Hypothalamus (tissue), 51 donors: Measurements from ENCODE around the gene TMEM151A.
A peak's percentile ranks its signal among the peaks of the same experiment; 100 is the strongest.
"Not testable (repeated sequence)": the region's sequence is repeated elsewhere in the genome, so short reads cannot be mapped to it uniquely, and the experiment has no call there.

ENCODE experiments used
- DNase-seq, 51 donors: peaks; one replicate each; lab custom pipeline; 2025; lab: John Stamatoyannopoulos, UW

Gene TMEM151A

GRCh38 chr11:66291706-66292542 is at the start of gene TMEM151A:
Gene TMEM151A (plus strand): TSS chr11:66291894. CDS start chr11:66292014, 120 bp downstream.
- peak in 20 of 51 donors; percentile 22 to 72 (median 40) for DNase-seq

DNA sequence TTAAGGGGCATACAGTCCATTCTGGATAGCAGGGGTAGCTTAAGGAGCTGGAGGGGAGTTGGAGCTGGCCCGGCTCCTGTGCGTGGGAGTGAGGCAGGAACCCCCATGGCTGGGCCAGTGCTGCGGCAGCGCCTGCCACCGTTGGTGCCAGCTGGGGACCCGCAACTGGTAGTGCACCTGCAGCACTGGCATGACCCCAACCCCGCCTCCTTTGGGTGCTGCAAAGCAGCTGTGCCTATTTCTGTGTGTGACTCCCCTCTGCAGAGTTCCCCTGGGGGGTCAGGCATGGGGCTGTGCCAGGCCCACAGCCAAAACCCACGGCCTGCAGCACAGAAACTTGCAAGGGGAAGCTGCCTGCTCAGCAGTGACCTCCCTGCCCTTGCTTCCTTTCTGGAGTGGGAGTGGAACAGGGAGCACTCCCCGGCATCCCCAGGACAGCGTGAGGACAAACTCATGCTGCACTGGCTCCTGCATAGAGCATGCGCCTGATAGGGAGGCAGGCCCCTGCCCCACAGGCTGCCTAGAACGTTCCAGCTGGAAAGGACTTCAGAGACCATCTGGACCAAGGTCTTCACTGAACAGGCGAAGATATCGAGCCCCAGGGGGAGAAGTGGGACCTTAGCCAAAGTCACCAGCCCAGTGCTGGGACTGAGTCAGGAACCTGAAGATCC is 49.5 kb upstream of the TMEM151A start:
- no peak for DNase-seq

- peak in 1 of 51 donors; percentile 33 for DNase-seq
These were observed 47.7 kb upstream of the TMEM151A start for GRCh38 chr11:66243782-66244535.

GRCh38 chr11:66247295-66247694 is 44.4 kb upstream of the TMEM151A start:
- DNase-seq: no peak

GRCh38 chr11:66247801-66248200 is 43.9 kb upstream of the TMEM151A start:
- DNase-seq: no peak

GRCh38 chr11:66248903-66249302 is 42.8 kb upstream of the TMEM151A start:
- DNase-seq: no peak

DNA sequence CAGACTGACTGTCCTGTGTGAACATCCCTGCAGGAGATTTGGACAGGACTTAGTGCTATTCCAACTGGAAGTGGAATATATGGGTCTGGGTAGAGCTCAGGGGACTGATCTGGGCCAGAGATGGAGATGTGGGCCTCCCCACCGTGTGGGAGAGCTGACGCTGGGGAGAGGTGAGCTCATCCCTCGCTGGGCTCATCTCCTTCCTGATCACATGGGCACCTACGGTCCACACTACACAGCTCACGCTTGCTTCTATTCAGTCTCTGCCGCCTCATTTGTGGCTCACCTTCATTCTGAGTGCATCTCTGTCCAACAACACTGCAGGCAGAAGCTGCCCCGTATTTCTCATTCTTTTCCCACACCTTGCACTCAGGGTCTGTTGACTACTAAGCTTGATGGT is 39.9 kb upstream of the TMEM151A start:
- DNase-seq: peak in 1 of 51 donors; percentile 23

DNA sequence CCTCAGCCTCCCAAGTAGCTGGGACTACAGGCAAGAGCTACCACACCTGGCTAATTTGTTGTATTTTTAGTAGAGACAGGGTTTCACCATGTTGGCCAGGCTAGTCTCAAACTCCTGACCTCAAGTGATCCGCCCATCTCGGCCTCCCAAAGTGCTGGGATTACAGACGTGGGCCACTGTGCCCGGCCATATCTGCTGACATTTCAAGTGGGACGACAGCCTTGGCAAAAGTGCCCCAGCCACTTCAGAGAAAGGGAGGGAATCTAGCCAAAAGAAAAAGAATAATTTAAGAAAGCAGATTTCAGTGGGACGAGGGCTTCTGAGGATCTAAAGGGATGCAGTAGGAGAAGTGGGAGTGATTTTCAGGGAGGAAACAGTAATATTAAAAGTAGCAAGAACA is 38.6 kb upstream of the TMEM151A start:
- DNase-seq: not testable (repeated sequence)

GRCh38 chr11:66258473-66258893 is 33.2 kb upstream of the TMEM151A start:
- DNase-seq: peak in 1 of 51 donors; percentile 60

DNA sequence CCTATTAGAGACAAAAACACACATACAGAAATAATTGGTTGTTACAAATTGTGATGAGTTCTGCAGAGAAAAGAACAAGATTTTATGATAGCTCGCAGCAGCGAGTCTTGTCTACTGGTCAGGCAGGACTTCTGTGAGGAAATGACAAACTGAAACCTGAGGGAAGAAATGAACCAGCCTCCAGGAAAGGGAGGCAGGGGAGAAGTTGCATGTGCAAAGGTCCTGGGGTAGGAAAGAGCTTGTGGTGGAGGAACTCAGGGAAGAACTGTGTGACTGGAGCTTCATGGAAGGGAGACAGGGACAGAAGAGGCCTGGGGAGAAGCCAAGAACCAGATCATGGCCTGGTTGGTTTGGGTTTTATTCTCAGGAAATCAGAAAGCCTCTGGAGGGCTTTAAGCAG is 32.5 kb upstream of the TMEM151A start:
- DNase-seq: no peak

DNA sequence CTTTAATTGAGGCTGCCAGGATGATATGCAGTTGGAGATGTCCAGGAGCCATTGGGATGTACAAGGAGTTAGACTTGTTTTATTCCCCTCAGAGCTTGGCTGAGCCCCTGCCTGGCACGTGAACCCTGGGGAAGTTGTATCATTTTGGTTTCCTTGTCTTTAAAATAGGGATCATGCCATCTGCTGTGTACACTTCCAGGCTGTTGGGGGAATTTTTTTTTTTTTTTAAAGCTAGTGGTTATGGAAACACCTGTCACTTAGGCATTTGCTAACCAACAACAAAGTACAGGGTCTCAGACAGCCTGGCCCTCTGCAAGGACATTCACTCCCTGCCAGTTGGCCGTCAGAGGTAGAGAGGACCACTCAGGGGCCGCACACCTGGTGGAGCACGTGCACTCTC is 31.7 kb upstream of the TMEM151A start:
- DNase-seq: no peak

GRCh38 chr11:66261578-66261977 is 30.1 kb upstream of the TMEM151A start:
- DNase-seq: no peak

DNA sequence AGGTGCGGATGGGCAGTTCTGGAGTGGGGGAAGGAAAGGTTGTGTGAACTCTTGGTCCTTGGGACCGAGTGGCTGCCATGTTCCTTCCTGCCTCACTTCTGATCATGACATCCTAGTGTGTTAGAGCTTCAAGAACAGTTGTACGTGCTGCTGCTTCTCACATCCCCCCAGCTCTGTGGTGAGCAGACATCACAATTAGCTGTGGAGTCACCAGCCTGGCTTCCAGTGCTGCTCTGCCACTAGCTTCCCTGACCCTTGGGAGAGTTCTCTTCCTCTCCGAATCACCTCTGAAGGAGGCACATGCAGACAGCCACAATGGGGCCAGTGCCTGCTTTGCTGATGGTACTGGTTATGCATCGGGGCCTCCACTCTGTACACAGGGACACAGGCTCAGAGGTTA is 29.5 kb upstream of the TMEM151A start:
- DNase-seq: no peak

GRCh38 chr11:66262696-66263095 is 29.0 kb upstream of the TMEM151A start:
- DNase-seq: no peak

GRCh38 chr11:66263231-66263630 is 28.5 kb upstream of the TMEM151A start:
- DNase-seq: no peak

DNA sequence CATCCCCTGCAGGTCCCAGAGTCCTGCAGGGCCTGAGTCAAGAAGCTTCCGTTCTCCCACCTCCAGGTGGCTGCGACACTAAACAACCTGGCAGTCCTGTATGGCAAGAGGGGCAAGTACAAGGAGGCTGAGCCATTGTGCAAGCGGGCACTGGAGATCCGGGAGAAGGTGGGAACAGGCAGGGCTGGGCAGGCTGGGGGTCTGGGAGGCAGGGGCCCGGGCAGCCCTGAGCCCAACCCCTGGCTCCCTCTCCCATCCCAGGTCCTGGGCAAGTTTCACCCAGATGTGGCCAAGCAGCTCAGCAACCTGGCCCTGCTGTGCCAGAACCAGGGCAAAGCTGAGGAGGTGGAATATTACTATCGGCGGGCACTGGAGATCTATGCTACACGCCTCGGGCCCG is 27.9 kb upstream of the TMEM151A start:
- DNase-seq: no peak

DNA sequence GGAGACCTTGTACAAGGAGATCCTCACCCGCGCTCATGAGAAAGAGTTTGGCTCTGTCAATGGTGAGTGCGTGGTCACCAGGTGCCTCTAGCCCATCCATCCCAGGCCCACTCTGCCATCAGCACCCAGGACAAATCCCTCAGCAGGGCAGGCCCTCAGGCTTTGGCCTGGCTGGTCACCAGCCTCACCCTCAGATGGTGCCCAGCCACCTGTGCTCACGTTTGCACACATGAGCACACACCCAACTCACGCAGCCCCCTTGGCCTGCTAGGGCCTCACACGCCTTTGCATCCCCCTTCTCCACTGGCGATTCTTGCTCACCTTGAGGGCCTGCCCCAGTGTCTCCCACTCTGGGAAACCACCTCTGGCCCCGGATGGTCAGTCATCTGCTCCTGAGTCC is 27.3 kb upstream of the TMEM151A start:
- no peak for DNase-seq

GRCh38 chr11:66264914-66265313 is 26.8 kb upstream of the TMEM151A start:
- no peak for DNase-seq

GRCh38 chr11:66265531-66266377 is 25.9 kb upstream of the TMEM151A start:
- no peak for DNase-seq

DNA sequence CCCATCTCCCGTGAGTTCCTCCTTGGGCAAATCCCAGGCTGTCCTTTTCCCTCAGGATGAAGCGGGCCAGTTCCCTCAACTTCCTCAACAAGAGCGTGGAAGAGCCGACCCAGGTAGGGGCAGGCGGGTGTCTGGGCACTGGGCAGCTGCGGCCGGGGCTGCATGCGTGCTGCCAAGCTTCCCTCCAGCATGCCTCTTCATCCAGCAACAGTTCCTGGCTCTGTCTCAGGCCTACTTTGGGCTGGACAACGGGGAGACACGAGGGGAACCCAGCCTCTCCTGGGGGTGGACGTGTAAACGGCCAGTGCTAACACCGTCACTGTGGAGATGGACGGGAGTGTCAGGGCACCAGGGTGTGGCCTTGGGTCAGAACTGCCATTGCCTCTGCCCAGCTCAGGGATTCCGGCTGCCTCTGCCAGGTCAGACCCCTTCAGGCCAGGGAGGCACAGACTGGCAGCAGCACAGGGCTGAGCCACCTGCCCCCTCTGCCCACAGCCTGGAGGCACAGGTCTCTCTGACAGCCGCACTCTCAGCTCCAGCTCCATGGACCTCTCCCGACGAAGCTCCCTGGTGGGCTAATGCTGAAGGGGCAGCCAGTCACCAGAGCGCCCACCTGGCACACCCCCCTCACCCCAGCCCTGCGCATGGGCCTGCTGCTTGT is 25.2 kb upstream of the TMEM151A start:
- no peak for DNase-seq
